T-helper 1 cell treated with Interleukin-12 subunit alpha and Interleukin-12 subunit beta and Interleukin-4 antibody, amounts not matched to agents 30 μg/mL and 1 μg/mL, for 36 hours (primary cell): Measurements from ENCODE around the gene FHL2.
"Not testable (repeated sequence)": the region's sequence is repeated elsewhere in the genome, so short reads cannot be mapped to it uniquely, and the experiment has no call there.

Source experiments
- H3K27ac Mint-ChIP-seq: one replicate; pipeline ENCODE4 v1.8.0; 2021; ENCODE audit warnings: mild to moderate bottlenecking, mixed read lengths
- H3K27me3 Mint-ChIP-seq: one replicate; pipeline ENCODE4 v1.8.0; 2021; ENCODE audit warnings: low read depth, mixed read lengths
- H3K36me3 Mint-ChIP-seq: one replicate; pipeline ENCODE4 v1.8.0; 2021; ENCODE audit warnings: low read depth, mixed read lengths
- H3K4me1 Mint-ChIP-seq: one replicate; pipeline ENCODE4 v1.8.0; 2021; ENCODE audit warnings: low read depth, mixed read lengths
- H3K4me3 Mint-ChIP-seq: one replicate; pipeline ENCODE4 v1.8.0; 2021; ENCODE audit warnings: mild to moderate bottlenecking, moderate library complexity, mixed read lengths
- H3K9me3 Mint-ChIP-seq: one replicate; pipeline ENCODE4 v1.8.0; 2021; ENCODE audit warnings: mixed read lengths

FHL2 gene

DNA sequence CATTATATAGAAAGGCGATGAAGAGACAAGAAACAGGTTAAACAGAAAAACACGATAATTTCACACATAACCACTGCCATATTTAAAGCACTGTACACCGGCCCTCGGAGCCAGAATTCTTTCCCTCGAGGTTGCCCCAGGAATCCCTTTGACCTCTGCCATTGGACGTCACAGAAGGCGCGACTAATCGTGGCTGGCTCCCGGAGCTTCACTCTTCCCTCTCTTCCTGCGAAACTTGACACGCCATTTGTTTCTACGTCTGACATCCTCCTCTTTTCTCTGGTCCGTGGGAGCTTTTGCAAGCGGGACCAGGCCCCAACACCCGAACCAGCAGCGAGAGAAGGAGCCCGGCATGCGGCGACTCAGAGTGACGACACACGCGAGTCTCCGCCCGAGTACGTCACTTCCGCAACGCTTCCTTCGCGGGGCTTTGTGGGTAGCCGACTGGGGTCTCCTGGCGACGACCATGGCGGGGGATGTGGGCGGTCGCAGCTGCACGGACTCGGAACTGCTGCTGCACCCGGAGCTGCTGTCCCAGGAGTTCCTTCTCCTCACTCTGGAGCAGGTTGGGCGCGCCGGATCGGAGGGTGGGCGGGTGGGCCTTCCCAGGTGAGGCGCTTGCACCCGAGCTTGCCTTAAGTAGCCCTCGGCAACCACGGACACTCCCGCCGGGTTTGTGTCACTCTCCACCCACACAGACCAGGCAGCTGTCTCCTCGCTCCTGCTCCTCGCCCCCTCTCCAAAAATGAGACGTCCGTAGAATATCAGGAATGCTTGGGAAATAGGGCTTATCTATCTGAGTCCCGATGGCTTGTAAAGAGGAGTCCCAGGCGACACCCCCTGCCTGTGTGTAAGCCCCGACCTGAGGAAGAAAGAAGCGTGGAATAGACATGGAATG, 61.5 kb downstream of the FHL2 start, which contains the start of gene C2orf49:
Gene C2orf49, plus strand, starts transcription at position 419 of the 898 bp plus-strand sequence. Its CDS starts 48 bp downstream, at position 467.
- H3K4me1 Mint-ChIP-seq = peaks cover 23% of the 10 kb centered on the region
- no peaks in the 10 kb centered on the region for H3K9me3 Mint-ChIP-seq
- H3K4me3 Mint-ChIP-seq = peak within 1 kb of the TSS; percentile 99
- H3K27ac Mint-ChIP-seq = peak within 1 kb of the TSS; percentile 100
- no peaks in the 10 kb centered on the region for H3K27me3 Mint-ChIP-seq
- peaks cover 18% of the 10 kb centered on the region for H3K36me3 Mint-ChIP-seq

DNA sequence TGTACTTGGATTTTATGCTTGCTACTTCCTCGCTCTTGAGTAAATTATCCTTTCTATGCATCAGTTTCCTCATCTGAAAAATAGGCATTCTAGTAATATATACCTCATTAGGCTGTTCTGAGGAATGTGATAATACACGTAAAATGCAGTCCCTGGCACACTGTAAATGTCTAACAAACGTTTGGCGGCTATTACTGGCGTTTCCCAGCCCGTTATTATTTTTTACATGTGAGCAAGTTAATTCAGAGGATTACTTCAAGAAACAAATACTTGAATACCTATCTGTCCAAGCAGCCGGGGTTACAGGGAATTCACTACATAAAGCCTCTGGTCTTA, 62.1 kb downstream of the FHL2 start:
- Mint-ChIP-seq H3K27ac (peak overlapping the region; percentile 100), H3K27me3 (no peaks in the 10 kb centered on the region), H3K36me3 (peaks cover 16% of the 10 kb centered on the region), H3K4me1 (peaks cover 23% of the 10 kb centered on the region), H3K4me3 (peak overlapping the region; percentile 99), H3K9me3 (no peaks in the 10 kb centered on the region)

DNA sequence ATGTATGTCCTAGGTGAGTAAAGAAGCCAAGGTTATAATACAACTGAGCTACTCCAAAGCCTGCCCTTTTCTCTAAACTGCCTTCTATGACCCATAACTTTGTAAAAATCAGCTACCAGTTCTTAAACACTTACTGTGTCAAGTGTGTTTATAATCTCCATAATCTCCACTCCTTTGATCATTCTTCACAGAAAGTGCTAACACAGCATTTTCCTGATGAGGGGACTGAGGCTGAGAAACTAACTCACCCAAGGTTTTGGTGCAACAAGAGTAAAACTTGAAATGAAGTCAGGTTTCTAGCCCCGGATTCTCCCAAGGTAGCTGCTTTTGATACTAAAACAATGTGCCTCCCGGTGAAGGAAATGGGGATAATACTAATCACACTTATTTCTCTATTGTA, 63.4 kb downstream of the FHL2 start:
- Mint-ChIP-seq H3K27me3 (no peaks in the 10 kb centered on the region), H3K4me3 (no peak overlapping the region), H3K27ac (no peak overlapping the region), H3K36me3 (peaks cover 8% of the 10 kb centered on the region), H3K9me3 (no peaks in the 10 kb centered on the region), H3K4me1 (peaks cover 28% of the 10 kb centered on the region)

DNA sequence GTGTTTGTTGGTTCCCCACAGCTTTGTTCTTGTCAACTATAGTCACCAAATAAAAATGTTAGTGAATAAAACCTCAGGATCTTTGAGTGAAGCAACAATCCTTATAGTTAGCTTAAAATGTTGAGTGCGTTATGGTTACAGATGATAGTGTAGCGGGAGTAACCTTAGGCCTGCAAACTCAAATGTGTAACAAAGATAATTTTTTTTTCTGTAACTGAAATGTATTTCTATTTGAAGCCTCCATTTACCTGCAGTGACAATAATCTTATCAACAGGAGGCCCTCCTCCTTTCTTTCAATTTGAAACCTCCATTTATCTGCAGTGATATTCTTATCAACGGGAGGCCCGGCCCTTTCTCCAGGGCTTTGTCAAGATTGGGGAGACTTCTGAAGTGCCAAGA, 64.6 kb downstream of the FHL2 start:
- Mint-ChIP-seq H3K27ac (no peak overlapping the region), H3K4me1 (peaks cover 24% of the 10 kb centered on the region), H3K36me3 (peaks cover 3% of the 10 kb centered on the region), H3K4me3 (no peak overlapping the region), H3K9me3 (no peaks in the 10 kb centered on the region), H3K27me3 (no peaks in the 10 kb centered on the region)

DNA sequence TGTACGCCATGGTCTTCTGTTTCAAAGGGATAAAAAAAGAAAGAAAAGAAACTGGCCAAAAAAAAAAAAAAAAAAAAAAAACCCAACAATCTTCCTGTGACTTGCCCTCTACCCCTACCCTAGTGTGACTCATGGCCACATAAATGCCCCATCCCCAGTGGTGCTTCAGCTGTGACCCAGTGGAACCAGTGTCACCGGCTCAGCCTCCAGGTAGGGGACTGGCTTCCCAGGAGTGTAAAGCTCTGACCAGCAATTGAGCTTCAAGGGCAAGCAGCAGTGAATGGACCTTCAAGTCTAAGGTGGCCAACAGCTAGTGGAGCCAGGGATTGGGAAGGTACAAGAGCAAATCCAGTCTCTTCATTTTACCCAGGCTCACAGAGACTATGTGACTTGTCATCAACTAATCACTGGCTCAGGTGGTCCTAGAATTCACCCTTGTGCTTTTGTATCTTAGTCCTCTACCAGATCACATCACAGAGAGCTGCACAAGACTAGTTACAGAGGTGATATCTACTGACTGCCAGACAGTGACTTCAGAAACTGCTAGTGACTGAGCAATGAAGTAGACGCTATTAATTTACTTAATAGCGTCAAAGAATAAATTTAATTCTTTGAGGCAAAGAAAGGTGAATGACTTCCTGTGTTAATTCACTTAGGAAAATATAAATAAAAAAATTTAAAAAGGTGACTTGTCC, 68.0 kb downstream of the FHL2 start:
- Mint-ChIP-seq H3K4me3 (peak overlapping the region; percentile 85), H3K36me3 (peaks cover 2% of the 10 kb centered on the region), H3K27me3 (no peaks in the 10 kb centered on the region), H3K9me3 (no peaks in the 10 kb centered on the region), H3K27ac (no peak overlapping the region), H3K4me1 (peaks cover 24% of the 10 kb centered on the region)

DNA sequence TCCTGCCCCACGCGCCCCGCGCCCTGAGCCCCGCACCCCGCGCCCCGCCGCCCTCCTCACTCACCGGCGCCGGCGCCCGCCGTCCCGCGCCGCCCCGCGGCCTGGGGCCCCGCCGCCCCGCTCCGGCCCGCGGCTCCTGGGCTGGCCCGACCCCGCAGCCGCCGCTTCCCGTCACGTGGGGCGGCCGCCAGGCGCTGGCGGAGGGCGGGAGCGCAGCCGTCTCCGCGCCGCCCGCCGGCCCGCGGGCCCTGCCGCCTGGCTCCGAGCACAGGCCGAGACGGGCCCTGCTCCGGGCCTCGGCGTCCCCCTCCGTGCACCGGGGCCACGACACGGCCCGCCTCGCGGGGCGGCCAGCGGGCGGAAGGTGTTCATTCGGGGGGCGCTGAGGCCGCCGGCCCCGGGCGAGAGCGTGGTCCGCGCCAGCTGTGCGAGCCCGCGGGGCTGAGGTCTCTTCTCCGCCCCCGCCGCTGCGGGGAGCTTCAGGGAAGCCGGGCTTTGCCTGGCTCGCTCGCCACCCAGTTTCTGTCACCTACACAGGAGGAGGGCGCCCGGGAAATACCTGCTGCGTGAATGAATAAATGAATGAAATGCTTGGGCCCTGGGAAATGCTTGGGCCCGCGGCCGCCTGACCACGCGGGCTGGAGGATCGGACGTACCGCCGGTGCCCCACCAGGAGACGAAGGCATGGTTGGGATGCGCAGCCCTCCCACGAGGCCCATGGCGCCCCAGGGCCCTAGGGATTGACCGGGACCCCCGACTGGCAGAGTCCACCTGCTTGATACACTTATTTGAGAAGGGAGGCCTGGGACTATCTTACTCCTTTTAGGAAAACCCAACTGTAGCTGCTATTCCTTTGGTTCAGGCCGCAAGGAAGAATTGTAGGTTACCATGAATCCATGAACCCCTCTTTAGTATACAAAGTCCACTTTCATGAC, 69.0 kb downstream of the FHL2 start, which contains the start of gene TGFBRAP1:
Gene TGFBRAP1, minus strand, starts transcription at position 175 of the 935 bp plus-strand sequence. CDS start 21,434 bp downstream, outside the sequence.
- H3K27ac Mint-ChIP-seq = peak within 1 kb of the TSS; percentile 87
- H3K4me3 Mint-ChIP-seq = peak within 1 kb of the TSS; percentile 95
- peaks cover 5% of the 10 kb centered on the region for H3K36me3 Mint-ChIP-seq
- peaks cover 27% of the 10 kb centered on the region for H3K4me1 Mint-ChIP-seq
- no peaks in the 10 kb centered on the region for H3K9me3 Mint-ChIP-seq
- no peaks in the 10 kb centered on the region for H3K27me3 Mint-ChIP-seq

DNA sequence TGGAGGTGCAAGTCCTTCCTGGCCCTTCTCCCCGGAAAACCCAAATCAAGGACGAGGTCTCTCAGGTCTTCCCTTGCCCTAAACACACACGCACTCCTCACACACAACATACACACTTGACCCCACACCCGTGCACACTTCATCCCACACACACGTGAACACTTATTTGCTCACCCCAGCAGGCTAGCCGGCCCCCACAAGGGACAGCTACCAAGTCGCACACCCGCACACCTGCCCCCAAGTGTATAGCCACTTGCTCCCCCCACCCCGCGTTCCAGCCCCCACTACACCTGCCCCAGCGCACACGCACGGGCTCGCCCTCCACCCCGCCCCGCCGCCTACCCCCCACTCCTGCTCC, 69.7 kb downstream of the FHL2 start:
- Mint-ChIP-seq H3K36me3 (peaks cover 6% of the 10 kb centered on the region), H3K4me3 (peak overlapping the region; percentile 95), H3K27ac (peak overlapping the region; percentile 87), H3K9me3 (no peaks in the 10 kb centered on the region), H3K27me3 (no peaks in the 10 kb centered on the region), H3K4me1 (peaks cover 28% of the 10 kb centered on the region)

DNA sequence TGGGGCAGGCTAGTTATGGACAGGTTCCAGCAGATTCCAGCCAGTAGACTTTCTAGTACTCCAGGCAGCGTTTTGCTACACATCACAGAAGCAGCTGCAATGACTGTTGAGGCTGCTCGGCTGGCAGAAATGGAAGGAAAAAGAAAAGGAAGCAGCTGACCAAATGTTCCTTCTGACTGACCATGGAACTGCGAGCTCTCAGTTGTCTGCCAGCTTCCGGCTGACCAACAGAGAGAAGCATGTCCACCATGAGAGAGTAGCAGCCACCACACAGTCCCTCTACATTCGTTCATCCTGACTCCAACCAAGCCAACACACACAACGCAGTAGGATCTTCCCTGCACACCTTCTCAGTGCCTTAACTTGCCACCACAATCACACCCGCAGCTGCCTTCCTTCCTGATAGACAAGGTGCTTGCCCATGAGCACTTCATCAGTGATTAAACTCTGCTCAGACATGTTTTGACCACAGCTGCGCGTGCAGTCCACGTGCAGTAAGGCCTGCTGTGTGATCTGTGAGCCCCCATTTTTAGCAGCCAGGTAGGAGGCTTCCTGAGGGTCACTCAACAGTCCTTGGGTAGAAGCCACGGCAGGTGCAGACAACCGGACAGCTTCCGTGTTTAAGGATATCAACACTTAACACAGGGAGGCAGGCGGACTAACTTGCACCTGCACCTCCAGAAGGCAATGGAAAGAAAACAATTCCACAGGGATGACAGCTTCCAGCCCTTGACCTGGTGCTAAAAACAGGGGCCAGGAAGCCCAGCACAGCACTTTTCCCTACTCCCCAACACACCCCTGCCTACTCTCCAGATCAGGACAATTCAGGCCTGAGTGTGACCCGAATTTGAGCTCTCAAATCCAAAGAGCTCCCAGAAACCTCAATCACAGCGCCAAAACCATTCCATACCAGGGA, 70.3 kb downstream of the FHL2 start:
- H3K4me1 Mint-ChIP-seq = peaks cover 28% of the 10 kb centered on the region
- H3K27ac Mint-ChIP-seq = peak overlapping the region; percentile 87
- H3K4me3 Mint-ChIP-seq = peak overlapping the region; percentile 95
- no peaks in the 10 kb centered on the region for H3K27me3 Mint-ChIP-seq
- no peaks in the 10 kb centered on the region for H3K9me3 Mint-ChIP-seq
- H3K36me3 Mint-ChIP-seq = peaks cover 6% of the 10 kb centered on the region

DNA sequence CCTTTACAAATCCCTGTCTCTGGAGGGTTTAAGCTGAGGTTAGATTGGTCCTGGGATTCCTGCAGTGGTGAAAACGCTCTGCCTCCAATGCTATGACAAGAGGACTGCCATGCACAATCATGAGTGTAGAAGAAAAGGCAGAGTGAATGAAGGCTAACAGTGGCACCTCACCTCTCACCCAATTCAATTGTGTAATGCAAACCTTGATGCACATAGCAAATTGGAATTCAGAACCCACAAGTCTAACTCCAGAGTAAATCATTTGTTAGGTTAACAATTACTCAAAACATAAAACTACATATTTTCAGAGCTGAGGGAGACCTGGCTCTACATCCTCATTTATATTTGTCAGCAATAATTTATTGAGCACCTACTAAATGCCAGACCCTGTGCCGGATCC, 71.2 kb downstream of the FHL2 start:
- Mint-ChIP-seq H3K4me1 (peaks cover 30% of the 10 kb centered on the region), H3K36me3 (peaks cover 6% of the 10 kb centered on the region), H3K27me3 (no peaks in the 10 kb centered on the region), H3K9me3 (no peaks in the 10 kb centered on the region), H3K27ac (no peak overlapping the region), H3K4me3 (peak overlapping the region; percentile 95)

DNA sequence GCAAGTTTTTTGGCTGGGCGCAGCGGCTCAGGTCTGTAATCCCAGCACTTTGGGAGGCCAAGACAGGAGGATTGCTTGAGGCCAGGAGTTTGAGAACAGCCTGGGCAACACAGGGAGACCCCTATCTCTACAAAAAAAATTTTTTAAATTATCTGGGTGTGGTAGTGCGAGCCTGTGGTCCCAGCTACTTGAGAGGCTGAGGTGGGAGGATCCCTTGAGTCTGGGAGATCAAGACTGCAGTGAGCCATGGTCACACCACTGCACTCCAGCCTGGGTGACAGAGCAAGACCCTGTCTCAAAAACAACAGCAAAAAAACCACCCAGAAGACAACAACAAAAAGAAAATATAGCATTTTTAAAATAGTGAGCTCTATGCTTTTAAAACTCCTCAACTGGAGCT, 71.6 kb downstream of the FHL2 start:
- H3K4me1 Mint-ChIP-seq = peaks cover 34% of the 10 kb centered on the region
- H3K36me3 Mint-ChIP-seq, H3K27me3 Mint-ChIP-seq, H3K9me3 Mint-ChIP-seq, H3K4me3 Mint-ChIP-seq, H3K27ac Mint-ChIP-seq: not testable (repeated sequence)

DNA sequence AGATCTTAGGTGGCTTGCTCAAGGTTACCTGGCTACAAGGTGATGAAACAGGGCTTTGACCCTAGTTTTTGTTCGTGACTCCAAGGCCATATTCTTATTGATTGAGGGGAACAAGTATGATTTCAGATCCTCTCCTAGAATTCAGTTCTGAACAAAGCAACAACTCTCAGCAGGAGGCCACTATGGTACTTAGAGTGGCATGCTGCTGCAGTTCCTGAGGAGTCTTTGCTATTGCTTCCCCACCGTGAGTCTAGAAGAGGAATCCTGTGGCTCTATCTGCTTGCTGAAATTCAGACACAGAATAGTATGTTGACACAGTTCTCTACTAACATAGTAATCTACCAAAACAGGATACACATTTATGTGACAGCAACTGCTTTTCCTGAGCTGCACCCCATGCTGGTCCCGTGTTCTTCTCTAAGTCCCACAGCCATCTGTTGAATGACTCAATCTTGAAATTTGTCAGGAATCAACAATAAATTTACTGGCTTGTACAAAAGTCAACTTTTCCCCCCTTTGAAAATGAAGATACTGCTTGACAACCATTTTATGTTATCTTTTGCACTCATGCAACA, 73.4 kb downstream of the FHL2 start:
- Mint-ChIP-seq H3K4me1 (peaks cover 29% of the 10 kb centered on the region), H3K4me3 (no peak overlapping the region), H3K27ac (no peak overlapping the region), H3K27me3 (no peaks in the 10 kb centered on the region), H3K36me3 (peaks cover 6% of the 10 kb centered on the region), H3K9me3 (no peaks in the 10 kb centered on the region)

DNA sequence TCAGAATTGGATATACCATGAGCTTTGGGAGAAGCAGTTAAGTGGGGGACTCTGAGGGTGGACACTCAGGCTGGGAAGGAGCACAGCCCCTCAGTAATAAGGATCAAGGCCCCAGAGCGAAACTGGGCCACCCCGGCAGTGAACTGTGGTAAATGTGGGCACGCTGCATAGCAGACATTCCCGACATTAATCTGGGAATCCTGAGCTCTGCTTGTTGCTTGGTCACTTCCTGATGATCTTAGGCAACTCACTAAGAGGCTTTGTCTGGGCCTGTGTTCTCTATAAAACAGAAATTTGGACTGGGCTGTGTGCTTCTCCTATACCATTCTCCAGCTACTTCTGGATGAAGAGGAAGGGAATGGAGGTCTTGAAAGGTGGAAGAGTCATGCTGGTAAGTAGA, 74.1 kb downstream of the FHL2 start:
- Mint-ChIP-seq H3K4me1 (peaks cover 26% of the 10 kb centered on the region), H3K4me3 (no peak overlapping the region), H3K9me3 (no peaks in the 10 kb centered on the region), H3K27me3 (no peaks in the 10 kb centered on the region), H3K36me3 (peaks cover 6% of the 10 kb centered on the region), H3K27ac (no peak overlapping the region)

DNA sequence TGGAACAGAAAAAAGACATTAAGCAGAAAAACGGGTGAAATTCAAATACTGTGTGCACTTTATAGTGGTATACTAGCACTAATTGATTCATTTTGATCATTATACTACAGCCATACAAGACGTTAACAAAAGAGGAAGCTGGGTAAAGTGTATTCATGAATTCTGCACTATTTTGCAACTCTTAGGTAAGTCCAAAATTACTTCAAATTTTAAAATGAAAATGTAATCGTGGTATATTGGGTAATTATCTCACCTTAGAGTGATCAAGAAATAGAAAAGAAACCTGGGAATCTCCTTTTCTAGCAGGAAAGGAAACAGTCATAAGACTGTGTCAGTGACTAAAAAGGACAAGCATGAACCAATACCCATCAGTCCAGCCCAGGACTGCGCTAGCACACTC, 74.8 kb downstream of the FHL2 start:
- no peak overlapping the region for H3K4me3 Mint-ChIP-seq

More for the DNA sequence above, 74.8 kb downstream of the FHL2 start:
- Mint-ChIP-seq H3K36me3 (peaks cover 4% of the 10 kb centered on the region), H3K27me3 (no peaks in the 10 kb centered on the region), H3K4me1 (peaks cover 24% of the 10 kb centered on the region), H3K27ac (no peak overlapping the region), H3K9me3 (no peaks in the 10 kb centered on the region)
